ENCODE results near the gene PCLAF. TPM values are rescaled to one million over a fixed set of nuclear protein-coding genes. Genes with fewer than 3 reads are reported as not detected.

PCLAF gene
- total RNA-seq, 1 experiment from 2014 or later, result 97.8 TPM

DNA sequence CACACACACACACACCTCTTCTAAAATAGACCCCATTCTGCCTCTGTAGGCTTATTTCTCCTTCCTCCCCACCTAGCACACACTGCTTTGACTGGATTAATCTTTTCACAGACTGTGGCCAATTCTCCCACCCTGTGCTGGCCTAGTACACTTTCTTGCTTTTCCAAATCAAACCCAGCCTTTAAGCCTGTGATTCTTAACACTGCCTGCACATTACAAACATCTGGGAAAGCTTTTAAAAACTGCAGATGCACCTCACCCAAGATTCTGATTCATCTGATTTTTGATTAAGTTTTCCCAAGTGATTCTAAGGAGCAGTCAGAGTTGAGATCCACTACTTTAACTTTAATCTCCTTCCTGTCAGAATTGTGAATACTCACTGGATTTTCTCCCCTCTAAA is 38.0 kb downstream of the PCLAF start:
- no peak overlapping the region for H3K27ac ChIP-seq (ENCODE audit: low read length)
- ATAC-seq (no peak), DNase-seq (ENCODE audit: low read depth, low spot score) (no peak)
- no TSS peak for BruUV-seq (replicated peaks)
- H3K36me3 ChIP-seq (ENCODE audit: control insufficient read depth, insufficient read depth, low read length), result no peaks in the 10 kb centered on the region
- H3K4me1 ChIP-seq (ENCODE audit: control insufficient read depth, insufficient read depth, low read length), result peaks cover 8% of the 10 kb centered on the region; the same call in 1 of the 2 replicates
- ChIA-PET POLR2A (no interaction called here), CTCF (no interaction called here)
- H3K27me3 ChIP-seq (ENCODE audit: control insufficient read depth, insufficient read depth, low read length), result no peaks in the 10 kb centered on the region
- in situ Hi-C loops (cut with HindIII; ENCODE audit: low pct_unique_long_range_greater_than_20kb, low sequenced_read_pairs) (no loop called here), intact Hi-C loops (cut with micrococcal nuclease; ENCODE audit: unreplicated experiment) (no loop called here)
- H3K9me3 ChIP-seq (ENCODE audit: control insufficient read depth, insufficient read depth, low read depth, low read length), result no peaks in the 10 kb centered on the region
- TF ChIP-seq POLR2AphosphoS5 (IDR thresholded peaks at IDR 0.05; ENCODE audit: low read depth, low read length), result no peak
- TF ChIP-seq CTCF (IDR thresholded peaks at IDR 0.05), result no peak
- TF ChIP-seq, protein P1, sequence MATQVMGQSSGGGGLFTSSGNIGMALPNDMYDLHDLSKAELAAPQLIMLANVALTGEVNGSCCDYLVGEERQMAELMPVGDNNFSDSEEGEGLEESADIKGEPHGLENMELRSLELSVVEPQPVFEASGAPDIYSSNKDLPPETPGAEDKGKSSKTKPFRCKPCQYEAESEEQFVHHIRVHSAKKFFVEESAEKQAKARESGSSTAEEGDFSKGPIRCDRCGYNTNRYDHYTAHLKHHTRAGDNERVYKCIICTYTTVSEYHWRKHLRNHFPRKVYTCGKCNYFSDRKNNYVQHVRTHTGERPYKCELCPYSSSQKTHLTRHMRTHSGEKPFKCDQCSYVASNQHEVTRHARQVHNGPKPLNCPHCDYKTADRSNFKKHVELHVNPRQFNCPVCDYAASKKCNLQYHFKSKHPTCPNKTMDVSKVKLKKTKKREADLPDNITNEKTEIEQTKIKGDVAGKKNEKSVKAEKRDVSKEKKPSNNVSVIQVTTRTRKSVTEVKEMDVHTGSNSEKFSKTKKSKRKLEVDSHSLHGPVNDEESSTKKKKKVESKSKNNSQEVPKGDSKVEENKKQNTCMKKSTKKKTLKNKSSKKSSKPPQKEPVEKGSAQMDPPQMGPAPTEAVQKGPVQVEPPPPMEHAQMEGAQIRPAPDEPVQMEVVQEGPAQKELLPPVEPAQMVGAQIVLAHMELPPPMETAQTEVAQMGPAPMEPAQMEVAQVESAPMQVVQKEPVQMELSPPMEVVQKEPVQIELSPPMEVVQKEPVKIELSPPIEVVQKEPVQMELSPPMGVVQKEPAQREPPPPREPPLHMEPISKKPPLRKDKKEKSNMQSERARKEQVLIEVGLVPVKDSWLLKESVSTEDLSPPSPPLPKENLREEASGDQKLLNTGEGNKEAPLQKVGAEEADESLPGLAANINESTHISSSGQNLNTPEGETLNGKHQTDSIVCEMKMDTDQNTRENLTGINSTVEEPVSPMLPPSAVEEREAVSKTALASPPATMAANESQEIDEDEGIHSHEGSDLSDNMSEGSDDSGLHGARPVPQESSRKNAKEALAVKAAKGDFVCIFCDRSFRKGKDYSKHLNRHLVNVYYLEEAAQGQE (IDR thresholded peaks at IDR 0.05; ENCODE audit: insufficient read depth in 1 of 2, low read depth in 2 of 2, low read length in 1 of 2), result no peak
- no peak for TF ChIP-seq SIN3A (IDR thresholded peaks at IDR 0.05; ENCODE audit: borderline replicate concordance, insufficient read depth, low read depth, low read length)
- no peak for TF ChIP-seq TCF7L2 (IDR thresholded peaks at IDR 0.05; ENCODE audit: low read depth, low read length)
- no peak overlapping the region for H3K4me3 ChIP-seq (ENCODE audit: low read depth in 2 of 2, low read length in 2 of 2)

DNA sequence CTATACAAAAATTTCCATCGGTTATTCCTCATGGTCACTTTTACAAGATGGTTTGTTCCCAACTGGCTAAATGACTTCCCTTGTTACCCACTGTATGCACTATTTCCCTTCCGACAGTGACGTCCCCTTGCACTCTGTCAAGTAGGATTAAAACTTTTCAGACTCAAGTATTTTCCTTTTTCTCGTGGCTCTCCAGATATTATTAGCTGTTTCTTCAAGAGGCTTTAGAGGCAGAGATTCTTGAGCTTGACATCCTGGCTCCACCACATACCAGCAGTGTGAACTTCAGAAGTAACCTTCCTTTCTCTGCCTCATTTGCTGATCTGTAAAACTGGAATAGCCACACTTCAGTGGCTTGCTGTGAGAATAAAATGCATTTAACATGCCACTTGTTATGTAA is 39.3 kb downstream of the PCLAF start:
- no TSS peak for BruUV-seq (replicated peaks)
- H3K36me3 ChIP-seq (ENCODE audit: control insufficient read depth, insufficient read depth, low read length), result no peaks in the 10 kb centered on the region
- no peak for DNase-seq (ENCODE audit: low read depth, low spot score)
- TF ChIP-seq TCF7L2 (IDR thresholded peaks at IDR 0.05; ENCODE audit: low read depth, low read length), result no peak
- TF ChIP-seq SIN3A (IDR thresholded peaks at IDR 0.05; ENCODE audit: borderline replicate concordance, insufficient read depth, low read depth, low read length), result no peak
- no peak for TF ChIP-seq CTCF (IDR thresholded peaks at IDR 0.05)
- TF ChIP-seq, protein P1 (IDR thresholded peaks at IDR 0.05; ENCODE audit: insufficient read depth in 1 of 2, low read depth in 2 of 2, low read length in 1 of 2), result no peak
- TF ChIP-seq POLR2AphosphoS5 (IDR thresholded peaks at IDR 0.05; ENCODE audit: low read depth, low read length), result no peak
- no peak for ATAC-seq
- no peak overlapping the region for H3K27ac ChIP-seq (ENCODE audit: low read length)
- ChIA-PET POLR2A (no interaction called here), CTCF (no interaction called here)
- no peaks in the 10 kb centered on the region for H3K27me3 ChIP-seq (ENCODE audit: control insufficient read depth, insufficient read depth, low read length)
- intact Hi-C loops (cut with micrococcal nuclease; ENCODE audit: unreplicated experiment), result no loop called here
- peaks cover 8% of the 10 kb centered on the region; the same call in 1 of the 2 replicates for H3K4me1 ChIP-seq (ENCODE audit: control insufficient read depth, insufficient read depth, low read length)
- H3K9me3 ChIP-seq (ENCODE audit: control insufficient read depth, insufficient read depth, low read depth, low read length), result no peaks in the 10 kb centered on the region
- in situ Hi-C loops (cut with HindIII; ENCODE audit: low pct_unique_long_range_greater_than_20kb, low sequenced_read_pairs), result no loop called here
- H3K4me3 ChIP-seq (ENCODE audit: low read depth in 2 of 2, low read length in 2 of 2), result no peak overlapping the region

All from Panc1 (cell line).